Stimulated activated CD8-positive, alpha-beta memory T cell treated with anti-CD3 and anti-CD28 coated beads, Interleukin-12 subunit alpha, Interleukin-12 subunit beta, amount 100 ng/mL, for 4 hours (primary cell): ENCODE measurements around the gene CLEC18B.
"Not testable (repeated sequence)": the region's sequence is repeated elsewhere in the genome, so short reads cannot be mapped to it uniquely, and the experiment has no call there.

ENCODE experiments used
- DNase-seq: peaks from one replicate; pipeline ENCODE4 v3.0.0-alpha.2; 2020; ENCODE audit warnings: low read depth

CLEC18B gene

DNA sequence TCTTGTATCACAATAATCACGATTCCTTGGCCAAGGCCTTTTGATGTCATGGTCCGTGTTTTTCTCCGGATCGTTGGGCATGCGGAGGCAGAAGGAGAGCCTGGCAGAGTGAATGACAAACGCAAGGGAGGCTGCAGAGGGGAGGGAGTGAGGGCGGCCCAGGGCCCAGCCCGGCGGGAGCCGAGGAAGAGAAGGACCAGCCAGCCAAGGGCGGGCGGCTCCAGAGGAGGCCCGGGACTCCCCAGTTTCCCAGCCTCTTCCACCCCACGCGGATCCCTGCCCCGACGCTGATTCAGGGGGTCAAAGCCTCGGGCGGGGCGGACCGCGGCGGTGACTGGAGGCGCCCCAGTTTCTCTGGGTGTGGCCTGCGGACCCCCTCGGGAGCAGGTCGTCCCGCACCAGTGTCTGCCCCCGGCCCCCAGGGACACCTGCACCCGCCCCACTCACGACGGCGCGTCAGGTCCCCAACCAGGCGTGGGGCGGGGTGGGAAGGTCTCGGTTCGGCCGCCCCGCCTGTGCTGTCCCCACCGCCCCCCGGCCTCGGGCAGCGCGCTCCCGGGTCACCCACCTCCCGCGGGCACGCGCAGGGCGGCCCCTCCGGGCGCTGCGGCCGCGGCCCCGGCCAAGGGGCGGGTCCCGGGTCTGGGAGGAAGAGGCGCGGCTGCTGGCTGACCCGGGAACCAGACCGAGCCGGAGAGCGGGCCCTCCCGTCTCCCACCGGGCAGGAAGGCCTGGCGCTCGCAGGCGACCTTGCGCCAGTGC lies 14.5 kb downstream of the CLEC18B start:
- DNase-seq: not testable (repeated sequence)

DNA sequence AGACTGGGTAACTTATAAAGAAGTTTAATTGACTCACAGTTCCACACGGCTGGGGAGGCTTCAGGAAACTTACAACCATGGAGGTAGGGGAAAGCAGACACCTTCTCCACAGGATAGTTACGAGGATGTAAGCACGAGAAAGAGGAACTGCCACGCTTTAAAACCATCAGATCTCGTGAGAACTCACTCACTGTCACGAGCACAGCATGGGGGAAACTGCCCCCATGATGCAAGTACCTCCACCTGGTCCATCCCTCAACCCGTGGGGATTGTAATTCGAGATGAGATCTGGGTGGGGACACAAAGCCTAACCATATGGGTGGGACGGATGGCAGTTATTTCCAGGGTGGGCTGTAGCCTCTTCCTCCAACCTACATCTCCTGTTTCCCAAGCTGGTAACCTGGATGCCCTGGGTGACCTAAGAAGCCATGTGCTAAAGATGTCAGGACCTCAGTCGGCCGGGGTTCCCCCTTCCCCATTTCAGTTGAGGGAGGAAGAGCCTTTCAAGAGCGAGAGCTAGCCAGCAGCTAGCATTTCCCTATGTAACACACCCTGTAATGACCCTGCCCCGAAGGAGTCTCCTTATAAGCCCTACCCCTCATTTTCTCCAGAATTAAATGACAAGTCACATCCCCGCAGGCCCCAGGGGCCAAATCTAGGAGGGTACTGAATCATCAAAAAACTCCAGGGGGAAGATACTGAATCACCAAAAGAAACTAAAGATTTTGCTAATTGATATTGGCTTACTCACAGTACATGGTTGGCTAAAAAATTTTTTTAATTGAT lies 16.9 kb downstream of the CLEC18B start:
- DNase-seq: not testable (repeated sequence)

DNA sequence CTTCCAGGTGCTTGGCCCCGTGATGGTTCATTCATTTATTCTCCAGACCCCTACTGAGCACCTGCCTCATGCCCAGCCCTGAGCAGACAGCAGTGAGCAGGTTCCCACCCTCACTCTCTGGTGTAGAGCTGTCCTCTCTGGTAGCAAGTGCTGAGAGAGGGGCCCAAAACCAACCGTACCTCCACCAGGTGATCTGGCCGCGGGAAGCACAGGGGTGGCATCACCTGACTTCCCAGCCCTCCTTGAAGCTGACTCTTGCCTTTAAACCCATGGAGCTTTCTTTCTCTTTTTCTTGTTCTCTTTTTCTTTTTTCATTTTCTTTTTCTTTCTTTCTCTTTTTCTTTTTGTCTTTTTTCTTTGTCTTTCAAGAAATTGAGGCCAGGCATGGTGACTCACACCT lies 21.0 kb downstream of the CLEC18B start:
- not testable (repeated sequence) for DNase-seq

DNA sequence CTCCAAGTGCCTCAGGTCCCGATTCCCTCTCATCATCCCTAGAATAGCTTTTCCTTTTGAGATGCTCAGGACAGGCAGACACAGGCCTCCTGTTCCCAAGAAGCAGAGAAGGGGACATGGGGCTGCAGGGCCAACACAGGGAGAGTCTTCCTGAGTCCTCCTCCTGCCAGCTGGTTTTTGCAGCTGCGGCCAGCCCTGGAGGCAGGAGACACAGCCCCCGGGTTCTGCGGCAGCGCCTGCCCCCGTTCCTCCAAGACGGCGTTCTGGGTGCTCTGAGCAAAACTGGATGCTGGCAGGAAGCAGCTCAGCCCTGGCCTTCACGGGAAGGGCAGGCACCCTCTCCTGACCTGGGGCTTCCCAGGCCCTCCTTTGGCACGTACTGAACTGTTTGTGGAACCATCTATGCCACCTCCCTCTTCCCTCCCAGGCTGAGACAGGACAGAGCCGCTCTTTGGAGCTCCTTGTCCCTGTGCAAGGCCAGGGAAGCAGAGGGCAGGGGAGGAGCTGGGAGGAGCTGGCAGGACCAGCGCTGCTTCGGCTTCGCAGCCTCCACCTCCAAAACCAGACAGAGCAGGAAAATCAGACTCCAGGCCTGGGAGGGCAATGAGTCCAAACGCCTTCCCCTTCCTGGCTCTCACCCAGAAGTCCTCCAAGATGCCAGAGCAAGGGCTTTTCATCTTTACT lies 22.9 kb downstream of the CLEC18B start:
- DNase-seq: not testable (repeated sequence)

DNA sequence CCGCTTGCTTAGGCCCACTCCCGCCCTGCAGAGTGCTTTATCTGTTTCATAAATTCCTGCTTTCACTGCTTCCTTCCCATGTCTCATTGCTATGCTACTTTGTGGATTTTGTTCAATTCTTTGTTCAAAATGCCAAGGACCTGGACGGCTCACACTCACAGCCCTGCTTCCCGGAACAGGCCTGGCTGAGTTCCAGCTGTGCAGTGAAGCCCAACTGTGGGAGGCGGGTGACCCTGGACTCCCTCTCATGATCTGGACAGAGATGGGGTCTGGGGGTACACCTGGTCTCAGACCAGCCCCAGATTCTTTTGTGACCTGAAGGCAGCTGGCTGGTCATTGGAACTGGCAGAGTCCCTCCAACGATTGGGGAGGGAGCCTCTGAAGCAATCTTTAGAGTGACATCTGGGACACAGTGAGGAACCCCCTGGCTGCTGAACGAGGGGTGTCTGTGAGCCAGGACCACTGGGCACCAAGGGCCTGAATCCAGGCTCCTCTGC lies 24.7 kb downstream of the CLEC18B start:
- DNase-seq: not testable (repeated sequence)

DNA sequence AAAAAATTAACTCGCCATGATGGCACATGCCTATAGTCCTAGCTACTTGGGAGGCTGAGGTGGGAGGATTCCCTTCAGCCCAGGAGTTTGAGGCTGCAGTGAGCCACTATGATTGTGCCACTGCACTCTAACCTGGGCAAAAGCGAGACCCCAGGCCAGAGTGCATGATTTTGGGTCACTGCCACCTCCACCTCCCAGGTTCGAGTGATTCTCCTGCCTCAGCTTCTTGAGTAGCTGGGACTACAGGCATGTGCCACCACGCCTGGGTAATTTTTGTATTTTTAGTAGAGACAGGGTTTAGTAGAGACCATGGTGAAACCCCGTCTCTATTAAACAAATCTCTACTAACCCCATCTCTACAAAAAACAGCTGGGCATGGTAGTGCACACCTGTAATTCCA lies 26.7 kb downstream of the CLEC18B start:
- not testable (repeated sequence) for DNase-seq

DNA sequence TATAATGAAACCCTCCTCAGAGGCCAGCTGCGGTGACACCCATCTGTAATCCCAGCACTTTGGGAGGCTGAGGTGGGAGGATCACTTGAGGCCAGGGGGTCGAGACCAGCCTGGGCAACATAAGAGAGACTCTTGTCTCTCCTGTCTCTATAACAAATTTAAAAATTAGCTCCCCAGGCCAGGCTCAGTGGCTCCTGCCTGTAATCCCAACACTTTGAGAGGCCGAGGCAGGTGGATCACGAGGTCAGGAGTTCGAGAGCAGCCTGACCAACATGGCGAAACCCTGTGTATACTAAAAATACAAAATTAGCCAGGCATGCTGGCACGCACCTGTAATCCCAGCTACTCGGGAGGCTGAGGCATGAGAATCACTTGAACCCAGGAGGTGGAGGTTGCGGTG lies 27.1 kb downstream of the CLEC18B start:
- not testable (repeated sequence) for DNase-seq

DNA sequence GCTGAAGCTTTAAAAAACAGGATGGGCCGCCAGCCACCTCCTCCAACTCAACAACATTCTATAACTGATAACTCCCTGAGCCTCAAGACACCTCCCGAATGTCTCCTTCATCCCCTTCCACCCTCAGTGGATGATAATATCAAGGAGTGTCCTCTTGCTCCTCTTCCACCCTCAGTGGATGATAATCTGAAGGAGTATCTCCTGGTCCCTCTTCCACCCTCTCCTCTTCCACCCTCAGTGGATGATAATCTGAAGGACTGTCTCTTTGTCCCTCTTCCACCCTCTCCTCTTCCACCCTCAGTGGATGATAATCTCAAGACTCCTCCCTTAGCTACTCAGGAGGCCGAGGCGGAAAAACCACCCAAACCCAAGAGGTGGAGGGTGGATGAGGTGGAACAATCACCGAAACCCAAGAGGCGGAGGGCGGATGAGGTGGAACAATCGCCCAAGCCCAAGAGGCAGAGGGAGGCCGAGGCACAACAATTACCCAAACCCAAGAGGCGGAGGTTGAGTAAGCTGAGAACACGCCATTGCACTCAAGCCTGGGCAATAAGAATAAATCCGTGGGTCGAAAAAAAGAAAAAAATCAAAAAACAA lies 29.7 kb downstream of the CLEC18B start:
- DNase-seq: not testable (repeated sequence)

DNA sequence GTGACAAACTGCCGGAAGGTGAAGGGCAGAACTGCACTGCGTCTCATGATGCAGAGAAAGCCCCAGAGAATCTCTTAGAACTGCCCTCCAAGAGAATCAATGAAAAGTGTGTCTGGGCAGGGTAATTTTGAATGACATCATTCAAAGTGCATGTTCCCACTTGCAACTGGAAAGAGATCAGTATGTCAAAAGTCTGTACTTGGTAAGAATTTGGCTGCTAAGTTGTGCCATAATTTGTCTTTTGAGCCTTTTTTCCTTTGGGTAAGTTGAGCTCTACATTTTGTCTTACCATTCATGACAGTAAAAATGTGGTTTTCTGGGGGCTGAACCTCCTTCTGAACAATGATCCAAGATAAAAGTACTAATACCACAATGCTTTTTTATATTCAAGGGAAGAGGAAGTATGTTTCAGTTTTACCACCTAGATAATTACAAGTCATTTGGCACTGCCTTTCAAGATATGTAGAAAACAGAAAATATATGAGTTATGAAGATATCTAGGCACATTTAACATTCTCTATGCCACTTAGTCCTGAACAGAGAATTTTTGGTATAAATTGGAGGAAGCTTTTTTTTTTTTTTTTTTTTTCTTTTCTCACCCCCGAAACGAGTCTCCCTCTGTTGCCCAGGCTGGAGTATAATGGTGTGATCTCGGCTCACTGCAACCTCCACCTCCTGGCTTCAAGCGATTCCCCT lies 38.8 kb downstream of the CLEC18B start:
- not testable (repeated sequence) for DNase-seq

DNA sequence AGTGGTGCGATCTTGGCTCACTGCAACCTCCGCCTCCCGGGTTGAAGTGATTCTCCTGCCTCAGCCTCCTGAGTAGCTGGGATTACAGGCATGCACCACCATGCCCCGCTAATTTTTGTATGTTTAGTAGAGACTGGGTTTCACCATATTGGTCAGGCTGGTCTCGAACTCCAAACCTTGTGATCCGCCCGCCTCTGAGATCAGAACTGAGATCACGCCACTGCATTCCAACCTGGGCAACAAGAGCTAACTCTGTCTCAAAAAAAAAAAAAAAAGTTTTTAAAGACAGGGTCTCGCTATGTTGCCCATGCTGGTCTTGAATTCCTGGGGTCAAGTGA lies 47.5 kb downstream of the CLEC18B start:
- DNase-seq: not testable (repeated sequence)

DNA sequence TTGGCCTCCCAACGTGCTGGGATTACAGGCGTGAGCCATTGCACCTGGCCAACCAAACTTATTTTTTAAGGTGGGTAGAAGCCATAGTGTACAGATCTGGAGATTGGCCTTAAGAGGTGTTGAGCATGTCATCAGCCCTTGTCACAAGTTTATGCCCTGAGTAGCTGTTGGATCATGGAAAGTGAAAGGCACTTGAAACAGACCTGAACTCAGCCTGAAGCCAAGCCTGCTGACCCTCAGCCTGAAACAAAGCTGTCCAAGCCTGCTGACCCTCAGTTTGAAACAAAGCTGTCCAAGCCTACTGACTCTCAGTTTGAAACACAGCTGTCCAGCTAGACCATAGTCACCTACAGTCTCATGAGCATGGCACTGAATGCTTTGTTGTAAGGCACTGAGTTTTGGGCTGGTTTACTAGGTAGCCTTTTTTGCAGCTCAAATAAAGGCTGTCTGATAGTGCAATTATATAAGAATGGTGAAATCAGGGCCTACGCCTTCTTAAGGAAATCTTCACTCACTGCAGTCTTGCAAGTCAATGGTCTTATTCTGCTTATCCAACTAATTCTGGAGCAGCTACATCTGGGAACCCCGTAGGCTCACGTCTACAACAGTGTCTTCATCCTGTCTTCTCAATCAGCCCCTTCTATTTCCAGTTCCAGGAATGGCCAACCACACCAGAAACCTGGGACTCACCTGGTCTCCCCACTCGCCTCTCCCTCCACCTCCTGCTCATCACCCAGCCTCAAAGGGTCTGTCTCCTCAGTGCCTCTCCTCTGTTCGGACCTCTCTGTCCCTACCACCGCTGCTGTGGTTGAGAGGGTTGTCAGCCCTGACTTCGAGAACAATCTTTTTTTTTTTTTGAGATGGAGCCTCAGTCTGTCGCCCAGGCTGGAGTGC lies 48.1 kb downstream of the CLEC18B start:
- DNase-seq: no peak

DNA sequence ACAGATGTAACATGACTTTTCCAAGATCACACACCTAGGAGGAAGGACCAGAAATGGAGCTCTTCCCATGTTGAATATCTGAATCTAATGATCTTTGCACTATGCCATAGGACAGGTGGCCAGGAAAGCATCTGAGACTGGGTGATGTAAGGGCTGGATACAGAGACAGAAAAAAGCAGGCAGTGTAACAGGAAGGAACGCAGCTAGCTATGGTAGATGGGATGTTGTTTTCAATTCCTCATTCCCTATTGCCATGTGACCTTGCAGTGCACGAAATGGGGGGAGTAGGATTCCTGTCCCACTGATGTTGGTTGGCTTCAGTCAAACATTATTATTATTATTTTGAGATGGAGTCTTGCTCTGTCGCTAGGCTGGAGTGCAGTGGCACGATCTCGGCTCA lies 48.9 kb downstream of the CLEC18B start:
- DNase-seq: no peak

DNA sequence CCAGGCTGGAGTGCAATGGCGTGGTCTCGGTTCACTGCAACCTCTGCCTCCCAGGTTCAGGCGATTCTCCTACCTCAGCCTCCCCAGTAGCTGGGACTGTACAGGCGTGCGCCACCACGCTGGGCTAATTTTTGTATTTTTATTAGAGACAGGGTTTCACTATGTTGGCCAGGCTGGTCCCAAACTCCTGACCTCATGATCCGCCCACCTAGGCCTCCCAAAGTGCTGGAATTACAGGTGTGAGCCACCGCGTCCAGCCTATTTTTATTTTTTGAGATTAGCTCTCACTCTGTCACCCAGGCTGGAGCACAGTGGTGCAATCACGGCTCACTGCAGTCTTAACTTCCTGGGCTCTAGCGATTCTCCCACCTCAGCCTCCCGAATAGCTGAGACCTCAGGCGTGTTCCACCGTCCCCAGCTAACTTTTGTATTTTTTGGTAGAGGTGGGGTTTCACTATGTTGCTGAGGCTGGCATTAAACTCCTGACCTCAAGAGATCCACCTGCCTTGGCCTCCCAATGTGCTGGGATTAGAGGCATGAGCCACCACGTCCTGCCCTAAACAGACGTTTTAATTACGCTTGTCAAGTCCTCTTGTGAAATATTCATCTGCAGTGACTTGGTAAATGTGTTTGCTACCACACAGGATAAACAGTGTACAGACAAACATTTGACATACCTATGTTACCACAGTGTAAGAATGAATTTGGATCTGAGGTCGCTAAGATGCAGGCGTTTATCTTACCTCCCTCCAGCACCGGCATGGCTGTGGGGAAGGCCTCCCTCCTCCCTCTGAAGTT lies 50.7 kb downstream of the CLEC18B start:
- not testable (repeated sequence) for DNase-seq

DNA sequence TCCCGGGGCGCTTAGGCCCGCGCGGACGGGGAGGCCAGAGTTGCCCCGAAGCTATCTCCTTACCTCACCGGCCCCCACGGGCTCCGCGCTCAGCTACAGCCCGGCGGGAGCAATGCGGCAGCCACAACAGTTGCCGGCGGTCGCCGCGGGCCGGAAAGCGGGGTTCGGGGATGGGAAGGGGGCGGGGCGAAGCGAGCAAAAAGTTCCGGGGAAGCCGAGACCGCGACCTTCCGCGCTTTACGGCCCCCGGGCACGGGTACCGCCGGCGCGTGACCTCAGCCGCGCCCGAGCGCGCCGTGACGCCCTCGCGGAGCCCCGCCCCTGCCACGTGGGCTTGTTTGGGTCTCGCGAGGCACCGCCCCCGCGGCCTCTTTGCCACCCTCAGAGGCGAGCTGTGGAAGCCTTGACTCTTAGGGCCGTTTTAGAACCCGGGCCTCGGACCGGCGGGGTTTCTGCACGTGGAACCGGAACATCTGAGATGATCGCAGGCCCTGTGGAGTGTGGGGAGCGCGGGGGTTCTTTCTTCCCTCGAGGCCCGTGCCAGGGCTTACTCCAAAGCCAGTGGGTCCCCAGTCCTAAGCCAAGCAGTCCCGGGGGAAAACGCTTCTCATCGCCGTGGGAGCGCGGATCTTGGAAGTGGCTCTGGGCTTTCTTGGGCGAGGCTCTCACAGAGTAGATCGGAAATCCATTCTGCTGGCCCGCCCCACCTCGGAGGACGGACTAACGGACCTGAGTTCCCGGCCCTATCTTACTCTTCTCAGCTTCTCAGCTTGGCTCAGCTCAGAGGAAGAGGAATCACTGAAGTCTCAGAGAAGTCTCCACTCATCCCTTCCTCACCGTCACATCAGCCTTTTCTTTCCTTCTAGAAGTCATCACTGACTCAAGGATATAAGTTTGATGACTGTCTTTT lies 53.0 kb downstream of the CLEC18B start:
- peak; percentile 100 for DNase-seq

DNA sequence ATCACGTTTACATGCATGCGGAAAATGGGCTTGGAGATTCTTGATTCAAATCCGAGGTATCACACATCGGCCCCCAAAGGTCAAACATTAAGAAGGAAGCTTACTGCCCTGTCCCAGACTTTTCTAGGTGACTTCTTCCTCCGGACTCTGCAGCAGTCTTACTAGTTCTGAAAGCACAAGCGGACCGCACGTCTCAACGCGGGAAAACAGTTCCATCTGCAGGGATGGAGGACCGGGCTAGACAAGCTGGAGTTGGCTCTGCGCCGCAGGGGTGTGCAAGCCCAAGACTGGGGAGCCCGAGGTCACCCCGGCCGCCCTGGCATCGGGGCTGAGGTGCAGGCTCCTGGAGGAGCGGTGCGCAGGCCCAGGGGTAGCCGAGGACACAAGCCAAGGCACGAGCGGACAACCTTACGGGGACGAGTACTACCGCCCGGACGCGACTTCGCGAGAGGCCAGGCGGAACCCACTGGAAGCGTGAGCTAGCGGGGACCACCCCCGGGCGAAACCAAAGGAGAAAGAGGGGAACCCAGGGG lies 53.7 kb downstream of the CLEC18B start:
- DNase-seq: not testable (repeated sequence)

DNA sequence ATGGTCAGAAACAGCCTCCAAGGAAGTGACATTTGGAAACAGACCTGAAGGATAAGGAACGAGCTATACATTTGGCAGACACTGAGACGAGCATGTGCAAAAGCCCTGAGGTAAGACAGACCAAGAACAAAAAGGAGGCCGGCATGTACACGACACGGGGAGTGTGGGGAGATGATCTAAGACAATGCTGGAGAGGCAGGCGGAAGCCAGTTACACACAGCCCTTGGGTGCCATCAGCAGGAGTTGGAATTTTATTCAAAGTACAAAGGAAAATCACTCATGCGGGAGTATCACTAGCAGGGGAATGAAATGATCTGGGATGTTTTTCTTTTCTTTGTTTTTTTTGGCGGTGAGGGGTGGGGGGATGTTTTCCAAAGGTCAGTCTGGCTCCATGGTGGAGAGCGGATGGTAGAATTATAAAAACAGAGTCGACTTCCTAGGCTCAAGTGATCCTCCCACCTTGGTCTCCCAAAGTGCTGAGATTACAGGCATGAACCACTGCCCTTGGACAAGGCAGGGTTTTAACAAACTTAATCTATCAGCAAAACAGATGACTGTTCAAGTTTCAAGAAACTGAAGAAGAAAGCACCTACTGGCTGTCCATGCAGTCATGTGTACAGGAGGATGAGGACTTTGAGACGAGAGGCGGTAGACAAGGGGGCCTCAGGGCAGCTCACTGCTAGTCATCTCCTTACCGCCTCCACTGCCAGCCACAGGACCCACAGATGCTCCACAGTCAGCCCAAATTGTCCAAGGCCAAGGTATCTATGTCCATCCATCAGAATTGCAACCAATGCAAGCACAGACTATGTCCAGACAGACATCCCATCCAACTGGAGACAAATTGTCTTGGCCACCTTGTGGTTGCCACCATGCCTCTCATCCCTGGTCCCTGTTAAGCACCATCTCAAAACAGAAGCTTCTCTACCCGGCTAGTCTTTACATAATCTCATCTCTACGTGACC lies 59.4 kb downstream of the CLEC18B start:
- not testable (repeated sequence) for DNase-seq
